Measurements from ENCODE around the gene POU2F1. TPM values are rescaled to one million over a fixed set of nuclear protein-coding genes. Genes with fewer than 3 reads are reported as not detected.

Gene POU2F1
- total RNA-seq, 2 donors from 2014 or later, result 7.7 to 10.9 TPM

DNA sequence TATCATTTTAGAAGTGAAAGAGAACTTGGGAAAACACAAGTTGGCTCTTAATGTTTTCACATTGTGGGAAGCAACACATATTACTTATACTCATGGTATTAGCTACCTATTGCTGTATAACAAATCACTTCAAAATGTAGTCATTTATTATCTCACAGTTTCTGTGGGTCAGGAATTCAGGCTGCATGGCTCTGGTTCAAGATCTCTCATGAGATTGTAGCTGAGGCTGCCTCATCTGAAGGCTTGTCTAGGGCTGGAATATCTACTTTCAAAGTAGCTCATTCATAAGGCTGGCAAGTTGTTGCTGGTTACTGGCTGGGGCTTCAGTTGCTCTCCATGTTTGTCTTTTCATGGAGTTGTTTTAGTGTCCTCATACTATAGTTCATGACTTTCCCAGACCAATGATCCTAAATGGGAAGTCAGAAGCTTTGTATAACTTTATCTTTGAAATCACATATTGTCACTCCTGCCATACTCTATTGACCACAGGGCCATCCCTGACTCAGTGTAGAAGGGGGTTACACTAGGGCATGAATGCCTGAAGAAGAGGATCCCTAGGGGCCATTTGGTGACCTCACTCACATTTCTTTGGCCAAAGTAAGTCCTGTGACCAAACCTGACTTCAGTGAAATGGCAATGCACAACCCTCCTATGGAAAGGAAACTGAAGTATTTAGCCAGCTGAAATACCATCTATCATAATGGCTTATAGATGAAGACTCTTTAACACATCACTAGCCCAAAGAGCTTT is 37.9 kb upstream of the POU2F1 start:
- H3K9me3 ChIP-seq, result no peaks in the 10 kb centered on the region

DNA sequence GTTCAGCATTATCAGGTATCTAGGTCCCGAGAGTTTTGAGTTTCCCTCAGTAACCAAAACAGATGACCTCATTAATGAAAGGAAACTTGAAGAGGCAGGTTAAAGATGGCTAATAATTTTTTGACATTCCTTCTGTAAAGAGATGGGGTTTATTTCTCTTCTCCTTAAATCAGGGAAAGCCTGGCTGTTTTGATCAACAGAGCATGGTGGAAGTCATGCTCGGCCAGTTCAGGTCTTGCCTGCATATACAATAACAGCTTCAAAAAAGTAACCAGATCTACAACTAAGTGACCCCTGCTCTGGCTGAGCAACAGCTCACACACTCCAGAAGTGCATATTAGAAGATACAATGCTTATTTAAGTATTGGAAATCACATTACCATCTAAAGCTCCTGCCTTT is 36.6 kb upstream of the POU2F1 start:
- no peaks in the 10 kb centered on the region for H3K9me3 ChIP-seq
- H3K36me3 ChIP-seq, result no peaks in the 10 kb centered on the region
- H3K27me3 ChIP-seq, result no peaks in the 10 kb centered on the region
- no peak for DNase-seq (ENCODE audit: low spot score)
- no peak overlapping the region for H3K27ac ChIP-seq
- TF ChIP-seq, protein P1, sequence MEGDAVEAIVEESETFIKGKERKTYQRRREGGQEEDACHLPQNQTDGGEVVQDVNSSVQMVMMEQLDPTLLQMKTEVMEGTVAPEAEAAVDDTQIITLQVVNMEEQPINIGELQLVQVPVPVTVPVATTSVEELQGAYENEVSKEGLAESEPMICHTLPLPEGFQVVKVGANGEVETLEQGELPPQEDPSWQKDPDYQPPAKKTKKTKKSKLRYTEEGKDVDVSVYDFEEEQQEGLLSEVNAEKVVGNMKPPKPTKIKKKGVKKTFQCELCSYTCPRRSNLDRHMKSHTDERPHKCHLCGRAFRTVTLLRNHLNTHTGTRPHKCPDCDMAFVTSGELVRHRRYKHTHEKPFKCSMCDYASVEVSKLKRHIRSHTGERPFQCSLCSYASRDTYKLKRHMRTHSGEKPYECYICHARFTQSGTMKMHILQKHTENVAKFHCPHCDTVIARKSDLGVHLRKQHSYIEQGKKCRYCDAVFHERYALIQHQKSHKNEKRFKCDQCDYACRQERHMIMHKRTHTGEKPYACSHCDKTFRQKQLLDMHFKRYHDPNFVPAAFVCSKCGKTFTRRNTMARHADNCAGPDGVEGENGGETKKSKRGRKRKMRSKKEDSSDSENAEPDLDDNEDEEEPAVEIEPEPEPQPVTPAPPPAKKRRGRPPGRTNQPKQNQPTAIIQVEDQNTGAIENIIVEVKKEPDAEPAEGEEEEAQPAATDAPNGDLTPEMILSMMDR (IDR thresholded peaks at IDR 0.05), result no peak
- no peaks in the 10 kb centered on the region for H3K4me1 ChIP-seq
- H3K4me3 ChIP-seq, result no peak overlapping the region

More for the DNA sequence above, 37.9 kb upstream of the POU2F1 start:
- TF ChIP-seq, protein P1 (IDR thresholded peaks at IDR 0.05), result no peak
- Histone ChIP-seq H3K27ac (no peak overlapping the region), H3K36me3 (no peaks in the 10 kb centered on the region), H3K4me1 (no peaks in the 10 kb centered on the region), H3K4me3 (no peak overlapping the region), H3K27me3 (no peaks in the 10 kb centered on the region)
- no peak for DNase-seq (ENCODE audit: low spot score)

DNA sequence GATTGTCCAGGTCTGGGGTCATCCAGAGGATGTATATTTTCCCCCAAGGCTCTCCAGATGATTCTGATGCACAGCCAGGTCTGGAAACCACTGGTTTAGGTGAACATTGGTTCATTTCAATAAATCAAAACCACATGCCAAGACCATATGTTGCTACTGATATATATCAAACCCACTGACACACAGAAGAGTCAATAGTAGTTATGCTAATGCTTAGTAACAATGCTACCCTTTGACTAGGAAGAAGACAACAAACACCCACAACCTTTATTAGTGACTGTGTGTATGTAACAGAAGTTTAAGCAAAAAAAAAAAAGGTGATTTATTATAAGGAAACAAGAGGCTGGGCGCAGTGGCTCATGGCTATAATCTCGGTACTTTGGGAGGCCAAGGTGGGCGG is 35.6 kb upstream of the POU2F1 start:
- no peaks in the 10 kb centered on the region for H3K9me3 ChIP-seq
- no peak for DNase-seq (ENCODE audit: low spot score)
- H3K36me3 ChIP-seq, result no peaks in the 10 kb centered on the region
- H3K27me3 ChIP-seq, result no peaks in the 10 kb centered on the region
- TF ChIP-seq, protein P1 (IDR thresholded peaks at IDR 0.05), result no peak
- no peak overlapping the region for H3K27ac ChIP-seq
- no peak overlapping the region for H3K4me3 ChIP-seq
- H3K4me1 ChIP-seq, result no peaks in the 10 kb centered on the region

DNA sequence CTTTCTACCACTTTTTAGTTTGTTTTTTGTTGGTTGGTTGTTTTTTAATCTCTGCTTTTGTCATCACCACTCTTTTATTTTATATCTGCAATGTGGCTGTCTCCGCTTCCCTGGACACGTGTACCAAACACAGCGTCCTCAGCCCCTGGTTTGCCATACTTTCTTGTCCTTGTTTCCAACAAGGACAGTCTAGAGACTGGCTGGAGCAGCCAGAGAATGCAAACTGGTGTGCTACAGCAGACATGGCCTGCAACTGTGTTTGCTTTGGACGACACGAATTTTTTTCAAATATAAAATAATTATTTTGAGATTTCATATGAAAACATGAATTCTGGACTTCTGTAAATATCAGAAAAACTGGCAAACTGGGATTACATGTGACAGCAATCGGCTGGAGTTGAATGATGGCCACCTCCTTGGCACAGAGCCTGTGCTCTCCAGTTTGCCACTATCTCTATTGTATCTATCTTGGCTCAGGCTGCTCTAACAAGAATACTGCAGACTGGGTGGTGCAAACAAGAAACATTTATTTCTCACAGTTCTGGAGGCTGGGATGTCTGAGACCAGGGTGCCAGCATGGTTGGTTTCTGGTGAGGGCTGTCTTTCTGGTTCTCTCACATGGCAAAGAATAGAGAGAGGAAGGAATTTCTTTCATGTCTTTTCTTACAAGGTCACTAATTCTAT is 34.6 kb upstream of the POU2F1 start:
- Histone ChIP-seq H3K27me3 (no peaks in the 10 kb centered on the region), H3K4me3 (no peak overlapping the region), H3K27ac (no peak overlapping the region), H3K4me1 (no peaks in the 10 kb centered on the region), H3K9me3 (no peaks in the 10 kb centered on the region), H3K36me3 (no peaks in the 10 kb centered on the region)
- DNase-seq (ENCODE audit: low spot score), result no peak
- TF ChIP-seq, protein P1 (IDR thresholded peaks at IDR 0.05), result no peak

DNA sequence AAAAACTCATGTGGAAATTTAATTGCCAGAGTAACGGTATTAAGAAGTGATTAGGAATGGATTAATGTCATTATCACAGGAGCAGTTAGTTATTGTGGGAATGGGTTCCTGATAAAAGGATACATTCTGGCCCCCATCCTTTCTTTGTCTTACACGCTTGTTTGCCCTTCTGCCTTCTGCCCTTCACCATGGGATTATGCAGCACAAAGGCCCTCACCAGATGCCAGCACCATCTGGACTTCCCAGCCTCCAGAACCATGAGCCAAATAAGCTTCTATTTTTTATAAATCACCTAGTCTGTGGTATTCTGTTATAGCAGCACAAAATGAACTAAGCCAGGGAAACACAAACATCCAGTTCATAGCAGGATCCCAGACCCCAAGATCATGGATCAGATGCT is 33.9 kb upstream of the POU2F1 start:
- Histone ChIP-seq H3K4me1 (no peaks in the 10 kb centered on the region), H3K36me3 (no peaks in the 10 kb centered on the region), H3K27me3 (no peaks in the 10 kb centered on the region), H3K4me3 (no peak overlapping the region), H3K9me3 (no peaks in the 10 kb centered on the region), H3K27ac (no peak overlapping the region)
- DNase-seq (ENCODE audit: low spot score), result no peak
- TF ChIP-seq, protein P1 (IDR thresholded peaks at IDR 0.05), result no peak
